SK-N-DZ (cell line): Measurements from ENCODE around the gene AP2A2.

Experiments
- DNase-seq: peaks from one replicate; pipeline ENCODE4 v3.0.0-alpha.2; 2015; ENCODE audit warnings: low spot score

The AP2A2 gene

DNA sequence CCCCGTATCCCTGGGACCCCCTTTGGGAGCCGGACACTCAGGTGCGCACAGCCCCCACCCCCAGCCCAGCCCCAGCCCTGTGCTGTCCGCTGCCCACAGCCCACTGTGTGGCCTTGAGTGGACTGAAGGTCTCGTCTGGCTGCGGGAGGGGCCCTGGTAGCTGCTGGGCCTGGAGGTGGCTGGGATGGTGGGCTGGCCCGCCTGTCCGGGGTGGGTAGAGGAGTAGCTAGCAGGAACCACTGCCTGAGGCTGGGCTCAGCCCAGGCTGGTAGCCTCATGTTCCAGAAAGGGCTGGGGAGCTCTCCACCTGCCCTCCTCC is 115.4 kb downstream of the AP2A2 start:
- no peak for DNase-seq

DNA sequence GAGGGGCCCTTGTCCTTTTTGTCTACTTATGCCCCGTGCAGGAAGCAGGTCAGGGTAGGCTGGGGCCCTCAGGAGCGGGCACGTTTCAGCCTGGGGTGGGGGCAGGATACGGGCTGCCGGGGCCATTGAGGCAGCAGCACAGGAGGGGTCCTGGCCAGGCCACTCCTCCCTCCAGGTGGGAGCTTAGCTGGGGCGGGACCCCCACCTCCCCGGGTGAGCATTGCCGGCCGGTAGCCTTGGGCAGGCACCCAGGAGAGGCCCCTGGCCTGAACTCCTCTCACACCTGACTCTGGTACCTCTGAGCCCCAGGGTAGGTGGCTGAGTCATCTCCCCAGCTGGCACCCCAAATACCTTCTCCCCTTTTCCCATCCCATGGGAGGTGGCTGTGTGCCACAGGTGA is 115.8 kb downstream of the AP2A2 start:
- DNase-seq: no peak

DNA sequence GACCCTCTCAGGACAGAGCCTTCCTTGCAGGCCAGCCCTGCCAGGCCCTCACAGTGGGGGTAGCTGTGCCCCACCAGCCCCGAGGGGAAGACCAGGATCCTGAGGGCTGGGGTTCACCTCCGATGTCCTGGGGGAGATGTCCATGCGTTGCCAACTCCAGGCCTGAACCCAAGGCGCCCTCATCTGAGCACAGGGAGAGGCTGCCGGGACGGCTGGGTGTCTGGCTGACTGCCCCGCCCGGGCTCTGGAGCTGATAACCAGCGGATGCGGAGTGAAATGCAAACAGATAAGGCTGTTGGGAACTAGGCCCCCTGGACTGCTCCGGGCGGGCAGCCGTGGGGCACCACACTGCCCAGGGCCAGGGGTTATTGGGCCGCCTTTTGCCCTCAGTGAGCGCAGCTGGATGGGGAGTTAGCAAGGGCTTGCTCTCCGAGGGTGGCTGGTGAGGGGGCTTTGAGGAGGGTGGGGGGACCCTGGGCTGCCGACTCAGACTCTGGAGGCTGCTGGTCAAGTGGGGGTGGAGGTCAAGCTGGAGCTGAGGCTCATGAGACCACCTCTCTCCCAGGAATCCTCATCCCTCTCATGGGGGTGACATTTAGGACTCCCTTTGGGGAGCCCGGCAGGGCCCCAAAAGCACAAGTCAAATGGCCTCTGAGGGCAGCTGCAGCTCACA is 116.4 kb downstream of the AP2A2 start:
- no peak for DNase-seq

DNA sequence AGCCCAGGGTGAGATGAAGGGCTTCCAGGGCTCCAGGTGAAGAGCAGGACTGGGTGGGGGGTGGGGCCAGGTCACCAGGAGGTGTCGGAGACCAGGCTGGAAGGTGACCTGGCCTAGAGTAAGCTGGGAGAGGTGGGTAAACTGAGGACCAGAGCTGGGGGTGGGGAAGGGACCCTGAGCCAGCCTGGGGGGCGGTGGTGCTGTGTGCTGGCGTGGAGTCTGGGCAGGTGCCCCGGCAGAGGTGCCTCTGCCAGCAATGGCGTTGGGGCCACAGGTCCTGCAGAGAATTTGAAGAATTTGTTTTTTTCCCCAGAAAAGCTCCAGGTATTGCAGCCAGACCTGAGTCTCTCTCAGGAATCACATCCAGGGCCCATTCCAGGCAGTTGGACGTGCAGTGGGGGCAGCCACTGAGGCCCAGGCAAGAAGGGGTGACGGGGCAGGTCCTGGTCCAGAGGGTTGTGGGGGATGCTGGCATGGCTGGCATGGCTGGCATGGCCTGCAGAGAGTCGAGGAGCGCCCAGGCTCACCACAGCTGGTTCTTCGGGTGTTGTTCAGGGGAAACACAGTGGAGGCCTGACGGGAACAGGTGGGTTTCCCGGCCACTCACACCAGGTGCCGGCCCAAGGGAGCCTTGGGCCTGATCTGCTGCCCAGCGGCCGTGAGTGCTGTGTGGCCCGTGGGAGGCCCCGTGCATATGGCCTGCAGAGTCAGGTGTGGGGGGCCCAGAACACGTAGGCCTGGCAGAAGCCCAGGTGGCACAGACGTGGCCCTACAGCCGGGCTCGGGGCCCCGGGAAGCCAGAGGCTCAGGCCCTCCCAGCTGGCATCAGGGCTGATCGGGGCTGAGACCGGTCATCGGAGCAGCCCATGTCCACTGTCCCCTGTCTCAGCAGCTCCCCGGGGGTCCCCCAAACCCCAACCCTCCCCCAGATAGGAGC is 117.2 kb downstream of the AP2A2 start:
- DNase-seq: no peak

DNA sequence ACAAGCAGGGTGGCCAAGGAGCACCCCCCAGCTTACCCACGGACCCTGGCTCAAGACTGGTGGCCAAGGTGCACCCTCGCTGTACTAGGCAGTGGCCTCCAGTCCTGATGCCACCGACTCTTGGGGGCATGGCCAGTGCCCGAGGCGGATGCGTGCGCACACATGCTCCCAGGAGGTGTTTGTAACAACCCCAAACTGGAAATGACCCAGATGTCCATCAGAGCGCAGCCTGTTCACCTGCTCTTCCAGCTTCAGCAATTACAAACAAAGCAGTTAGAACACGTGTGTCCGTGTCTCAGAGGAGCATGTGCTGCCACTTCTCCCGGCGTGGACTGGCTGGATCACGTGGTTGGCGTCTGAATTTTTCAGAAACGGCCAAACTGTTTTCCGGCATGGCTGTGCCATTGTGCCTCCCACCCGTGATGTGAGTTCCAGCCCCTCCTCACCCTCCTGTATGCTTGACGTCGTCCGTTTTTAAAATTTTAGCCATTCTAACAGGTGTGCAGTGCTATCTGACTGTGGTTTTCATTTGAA is 118.0 kb downstream of the AP2A2 start:
- no peak for DNase-seq

DNA sequence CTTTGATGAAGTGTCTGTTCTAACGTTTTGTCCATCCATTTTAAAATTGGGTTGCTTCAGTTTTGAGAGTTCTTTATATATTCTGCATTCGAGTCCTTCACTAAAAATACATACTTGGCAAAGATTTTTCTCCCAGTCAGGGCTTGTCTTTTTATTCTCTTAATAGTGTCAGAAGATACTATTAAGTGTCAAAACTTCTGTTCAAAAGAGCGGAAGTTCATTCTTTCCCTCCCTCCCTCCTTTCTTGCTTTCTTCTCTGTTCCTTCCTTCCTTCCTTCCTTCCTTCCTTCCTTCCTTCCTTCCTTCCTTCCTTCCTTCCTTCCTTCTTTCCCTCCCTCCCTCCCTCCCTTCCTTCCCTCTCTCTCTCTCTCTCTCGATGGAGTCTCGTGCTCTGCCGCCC is 118.5 kb downstream of the AP2A2 start:
- no peak for DNase-seq

DNA sequence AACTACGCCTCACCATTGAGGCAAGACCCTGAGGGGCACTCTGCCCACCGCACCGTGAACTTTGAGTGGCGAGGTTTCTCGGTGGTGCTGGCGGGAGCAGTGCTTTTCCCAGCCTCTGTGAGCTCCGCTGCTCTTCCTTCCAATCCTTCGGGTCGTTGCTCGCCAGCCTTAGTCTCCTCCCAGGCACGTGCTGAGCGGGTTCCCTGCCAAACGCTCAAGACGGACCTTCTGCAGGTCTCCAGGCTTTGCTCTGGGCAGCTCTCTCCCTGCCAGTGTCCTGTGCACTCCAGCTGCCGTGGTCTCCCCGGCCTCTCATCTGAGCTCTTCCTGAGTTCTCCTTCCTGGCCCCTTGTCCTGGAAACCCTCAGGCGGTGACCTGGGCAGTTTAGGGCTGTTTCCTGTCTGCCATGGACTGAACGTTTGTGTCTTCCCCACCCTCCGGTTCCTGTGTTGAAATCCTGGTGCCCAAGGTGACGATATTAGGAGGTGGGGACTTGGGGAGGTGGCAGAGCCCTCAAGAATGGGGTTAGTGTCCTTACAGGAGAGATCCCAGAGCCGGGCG is 122.0 kb downstream of the AP2A2 start:
- no peak for DNase-seq

DNA sequence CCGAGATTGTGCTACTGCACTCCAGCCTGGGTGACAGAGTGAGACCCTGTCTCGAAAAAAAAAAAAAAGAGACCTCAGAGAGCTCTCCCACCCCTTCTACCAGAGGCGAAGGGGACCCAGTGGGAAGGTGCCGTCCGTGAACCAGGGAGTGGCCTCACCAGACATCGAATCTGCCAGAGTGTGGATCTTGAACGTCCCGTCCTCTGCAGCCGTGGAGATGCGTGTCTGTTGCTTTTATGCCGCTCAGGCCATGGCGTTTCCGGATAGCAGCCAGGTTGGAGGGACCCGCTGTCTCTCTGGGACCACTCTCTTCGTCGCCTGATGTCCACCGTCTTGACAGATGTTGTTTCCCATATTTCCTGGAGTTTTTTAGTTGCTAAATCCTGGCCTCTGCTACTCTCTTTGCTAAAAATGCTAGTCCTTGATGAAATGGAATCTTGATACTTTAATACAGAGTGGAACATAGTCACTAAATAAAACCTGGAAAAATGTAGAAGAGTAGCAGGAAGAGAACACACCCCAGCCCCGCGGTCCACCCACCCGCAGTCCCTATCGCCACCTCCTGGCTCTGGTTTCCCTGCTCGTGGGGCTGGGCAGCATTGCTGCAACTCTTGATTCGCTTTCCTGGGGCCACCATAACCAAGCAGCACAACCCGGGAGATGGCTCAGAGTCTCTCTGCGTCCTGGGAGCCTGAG is 122.9 kb downstream of the AP2A2 start:
- DNase-seq: no peak

DNA sequence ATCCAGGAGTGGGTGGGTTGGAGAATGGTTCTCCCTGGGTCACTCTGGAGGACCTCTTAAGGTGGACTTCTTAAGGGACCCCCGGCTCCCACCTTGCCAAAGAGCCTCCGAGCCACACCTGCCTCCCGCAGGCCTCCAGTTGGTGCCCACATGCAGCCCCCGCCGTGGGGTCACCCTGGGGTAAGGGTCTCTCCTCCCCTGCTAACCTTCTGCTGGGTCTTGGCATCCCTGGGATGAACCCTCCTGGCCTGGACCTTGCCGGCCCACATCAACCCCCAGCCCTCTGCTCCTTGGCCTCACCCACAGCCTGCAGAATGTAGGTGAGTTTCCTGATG is 123.4 kb downstream of the AP2A2 start:
- DNase-seq: no peak

DNA sequence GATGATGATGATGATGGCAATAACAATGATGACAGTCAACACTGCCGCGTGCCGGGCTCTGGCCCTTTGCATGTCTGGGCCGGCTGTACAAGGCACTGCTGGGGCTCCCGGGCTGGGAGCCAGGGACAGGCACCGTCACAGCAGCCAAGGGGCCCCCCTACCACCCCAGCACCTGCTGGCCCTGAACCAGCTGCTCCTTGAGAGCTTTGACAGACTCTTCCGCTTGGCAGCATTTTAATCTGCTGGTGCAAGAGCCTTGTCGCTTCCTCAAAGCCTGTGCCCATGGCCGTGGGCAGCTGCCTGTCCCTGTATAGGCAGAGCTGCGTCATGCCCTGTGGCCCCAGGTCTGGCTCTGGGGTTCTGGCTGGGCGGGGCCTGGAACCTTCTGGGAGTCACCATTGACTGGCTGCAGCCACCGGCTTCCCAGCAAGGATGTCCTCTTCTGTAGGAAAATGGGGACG is 123.8 kb downstream of the AP2A2 start:
- DNase-seq: no peak

DNA sequence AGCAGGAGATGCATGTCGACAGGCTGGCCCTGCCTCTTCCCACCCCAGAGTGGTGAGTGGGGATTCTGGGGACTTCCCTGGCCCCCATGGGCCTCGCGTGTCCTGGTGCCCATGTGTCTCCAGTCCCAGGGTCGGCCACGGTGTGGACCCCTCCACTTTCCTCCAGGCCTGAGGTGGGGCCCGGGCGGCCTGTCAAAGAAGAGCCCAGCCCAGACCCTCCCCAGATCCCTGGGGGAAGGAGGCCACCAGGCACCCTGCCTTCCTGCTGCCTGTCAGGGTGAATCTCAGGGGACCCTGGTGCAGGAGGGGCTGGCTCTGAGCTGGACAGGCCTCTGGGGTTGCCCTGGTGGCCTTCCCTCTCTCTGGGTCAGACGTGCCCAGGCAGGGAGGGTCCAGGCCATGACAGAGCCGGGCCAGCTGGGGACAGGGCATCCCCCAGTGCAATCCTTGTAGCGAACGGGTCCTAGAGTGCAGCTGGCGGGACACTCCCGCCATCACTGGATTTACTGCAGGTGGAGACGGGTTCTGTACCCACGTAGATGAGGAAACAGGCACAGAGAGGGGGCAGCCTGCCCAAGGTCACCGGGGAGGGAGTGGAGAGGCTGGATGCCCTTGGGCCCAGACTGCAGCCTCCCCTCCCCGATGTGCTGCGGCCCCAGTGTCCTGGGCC is 124.4 kb downstream of the AP2A2 start:
- no peak for DNase-seq

DNA sequence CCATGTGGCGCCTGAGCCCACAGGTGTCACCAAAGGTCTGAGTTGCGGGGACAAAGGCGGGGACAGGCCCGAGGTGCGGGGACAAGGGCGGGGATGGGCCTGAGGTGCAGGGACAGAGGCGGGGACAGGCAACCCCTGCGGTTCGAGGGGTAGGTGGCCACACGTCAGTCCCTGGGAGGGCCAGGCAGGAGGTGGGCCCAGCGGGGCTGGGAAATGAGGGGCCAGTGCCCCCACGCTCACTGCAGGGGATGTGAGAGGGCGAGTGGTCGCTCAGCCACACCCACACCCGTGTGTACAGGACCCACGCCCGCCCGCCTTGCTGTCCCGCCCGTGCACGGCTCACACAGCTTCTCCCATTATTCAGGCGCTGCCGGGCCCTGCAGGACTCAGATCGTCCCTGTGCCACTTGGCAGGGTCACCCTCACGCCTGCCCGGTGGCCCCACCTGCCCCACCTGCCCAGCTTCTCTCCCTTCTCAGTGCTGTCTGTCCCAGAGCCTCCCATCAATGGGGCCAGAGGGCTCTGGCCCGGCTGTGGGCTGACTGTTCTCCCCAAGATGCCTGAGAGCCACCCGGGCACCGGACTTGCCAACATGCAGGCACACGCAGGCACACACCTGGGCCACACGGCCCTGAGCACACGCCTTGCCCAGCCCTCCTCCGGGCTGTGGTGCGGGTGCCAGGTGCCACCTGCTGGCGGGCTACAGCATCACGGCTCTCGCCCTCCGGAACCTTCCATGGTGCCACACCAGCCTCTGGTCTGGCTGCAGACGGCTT is 125.1 kb downstream of the AP2A2 start:
- DNase-seq: peak; percentile 61

DNA sequence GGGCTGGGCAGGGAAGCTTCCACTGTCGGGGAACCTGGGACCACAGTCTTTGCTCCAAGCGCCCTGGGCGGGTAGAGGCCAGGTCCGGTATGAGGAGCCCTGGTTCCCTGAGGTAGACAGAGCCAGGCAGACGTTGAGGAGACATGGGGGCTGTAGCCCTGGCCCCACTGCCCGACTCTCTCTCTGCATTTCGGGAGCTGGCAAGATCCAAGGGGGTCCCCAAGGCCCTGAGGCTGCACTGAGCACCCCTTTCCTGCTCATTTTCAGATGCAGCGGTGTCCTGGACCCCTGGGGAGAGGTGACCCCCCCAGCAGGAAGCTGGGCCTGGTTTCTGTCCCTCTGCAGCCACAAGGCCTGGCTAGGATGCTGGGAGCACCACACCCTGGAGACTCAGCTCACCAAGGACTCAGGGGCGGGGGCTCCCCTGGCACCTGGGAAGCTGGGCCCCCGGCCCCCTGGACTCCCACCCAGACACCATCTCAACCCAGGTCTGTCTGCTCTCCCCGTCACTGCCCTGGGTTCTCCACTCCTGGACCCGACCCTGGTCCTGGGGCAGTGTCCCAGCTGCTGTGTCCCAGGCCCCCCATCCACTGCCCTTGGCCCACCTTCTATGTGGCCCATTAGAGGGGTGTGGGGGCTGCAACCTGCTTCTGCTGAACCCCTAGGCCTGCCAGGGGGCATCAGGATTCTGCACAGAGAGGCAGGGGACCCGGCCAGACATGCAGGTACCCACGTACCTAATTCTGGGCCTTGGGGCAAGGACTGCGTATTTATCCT is 125.9 kb downstream of the AP2A2 start:
- no peak for DNase-seq

DNA sequence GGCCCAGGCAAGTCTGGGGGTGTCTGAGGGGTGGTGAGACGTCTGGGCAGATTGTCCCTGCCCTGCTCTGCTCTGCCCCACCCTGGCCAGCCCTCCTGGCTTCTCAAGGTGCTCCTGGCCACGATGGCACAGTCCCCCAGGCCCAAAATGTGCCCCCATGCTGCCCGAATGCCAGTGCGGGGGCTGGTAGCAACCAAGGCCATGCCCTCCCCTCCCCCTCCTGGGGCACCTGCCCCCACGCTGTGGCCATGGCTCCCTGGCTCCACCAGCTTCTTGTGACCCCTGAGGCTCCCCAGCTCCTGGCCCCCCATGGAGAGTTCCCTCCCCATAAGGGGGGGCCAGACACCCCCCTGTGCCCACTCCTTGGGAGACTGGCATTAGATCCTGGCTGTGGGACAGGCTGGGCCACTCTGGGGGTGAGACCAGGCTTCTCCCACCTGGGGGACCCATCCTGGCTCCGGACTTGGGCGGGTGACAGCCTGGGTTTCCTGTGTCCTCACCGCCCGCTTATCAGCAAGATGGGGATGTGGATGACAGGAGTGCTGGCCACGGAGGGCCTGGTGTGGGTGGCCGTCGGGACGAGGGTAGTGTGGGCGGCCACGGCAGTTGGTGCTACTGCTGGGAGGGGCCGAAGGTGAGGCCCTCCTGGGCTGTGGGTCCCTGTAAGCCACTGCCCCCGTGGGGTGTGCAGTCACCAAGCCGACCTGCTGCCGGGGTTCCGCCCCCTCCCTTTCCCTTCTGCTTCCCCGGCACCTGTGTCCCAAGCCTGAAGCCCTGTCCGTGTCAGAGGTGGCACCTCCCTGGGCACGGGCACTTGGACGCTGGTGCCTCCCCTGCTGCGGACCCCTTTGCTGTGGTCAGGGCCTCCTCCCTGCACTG is 126.7 kb downstream of the AP2A2 start:
- no peak for DNase-seq

DNA sequence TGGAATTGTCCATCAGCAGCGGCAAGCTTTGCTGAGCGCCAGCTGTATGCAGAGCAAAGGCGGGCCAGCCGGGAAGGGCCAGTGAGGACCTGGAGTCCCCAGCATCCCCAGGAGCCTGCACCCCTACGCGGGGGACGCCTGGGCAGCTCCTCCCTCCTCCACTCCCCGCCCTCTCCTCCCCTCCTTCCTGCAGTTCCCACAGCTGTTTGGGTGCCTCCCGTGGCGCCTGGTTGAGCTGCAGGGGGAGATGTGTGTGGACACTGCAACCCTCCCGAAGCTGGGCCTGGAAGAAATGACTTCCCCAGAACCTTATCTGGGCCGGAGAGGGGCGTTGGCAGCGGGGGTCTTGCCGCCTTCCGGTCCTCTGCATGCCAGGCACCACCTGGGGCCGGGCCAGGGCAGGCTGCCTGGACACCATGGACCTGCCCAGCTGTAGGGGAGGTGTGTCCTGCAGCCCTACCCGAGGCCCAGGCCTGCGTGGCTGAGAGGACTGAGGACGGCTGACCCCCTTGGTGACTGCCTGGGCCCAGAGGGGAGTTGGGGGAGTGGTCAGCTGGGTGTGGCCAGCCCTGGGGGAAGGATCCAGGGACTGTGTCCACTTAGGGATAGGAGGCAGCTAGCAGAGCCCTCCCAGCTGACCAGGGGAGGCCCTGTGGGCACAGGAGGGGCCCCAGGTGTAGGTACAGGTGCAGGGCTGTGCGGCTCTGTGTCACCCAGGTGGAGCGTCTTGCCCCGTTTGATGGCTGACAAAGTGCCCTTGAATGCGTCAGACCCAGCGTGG is 127.6 kb downstream of the AP2A2 start:
- DNase-seq: no peak

DNA sequence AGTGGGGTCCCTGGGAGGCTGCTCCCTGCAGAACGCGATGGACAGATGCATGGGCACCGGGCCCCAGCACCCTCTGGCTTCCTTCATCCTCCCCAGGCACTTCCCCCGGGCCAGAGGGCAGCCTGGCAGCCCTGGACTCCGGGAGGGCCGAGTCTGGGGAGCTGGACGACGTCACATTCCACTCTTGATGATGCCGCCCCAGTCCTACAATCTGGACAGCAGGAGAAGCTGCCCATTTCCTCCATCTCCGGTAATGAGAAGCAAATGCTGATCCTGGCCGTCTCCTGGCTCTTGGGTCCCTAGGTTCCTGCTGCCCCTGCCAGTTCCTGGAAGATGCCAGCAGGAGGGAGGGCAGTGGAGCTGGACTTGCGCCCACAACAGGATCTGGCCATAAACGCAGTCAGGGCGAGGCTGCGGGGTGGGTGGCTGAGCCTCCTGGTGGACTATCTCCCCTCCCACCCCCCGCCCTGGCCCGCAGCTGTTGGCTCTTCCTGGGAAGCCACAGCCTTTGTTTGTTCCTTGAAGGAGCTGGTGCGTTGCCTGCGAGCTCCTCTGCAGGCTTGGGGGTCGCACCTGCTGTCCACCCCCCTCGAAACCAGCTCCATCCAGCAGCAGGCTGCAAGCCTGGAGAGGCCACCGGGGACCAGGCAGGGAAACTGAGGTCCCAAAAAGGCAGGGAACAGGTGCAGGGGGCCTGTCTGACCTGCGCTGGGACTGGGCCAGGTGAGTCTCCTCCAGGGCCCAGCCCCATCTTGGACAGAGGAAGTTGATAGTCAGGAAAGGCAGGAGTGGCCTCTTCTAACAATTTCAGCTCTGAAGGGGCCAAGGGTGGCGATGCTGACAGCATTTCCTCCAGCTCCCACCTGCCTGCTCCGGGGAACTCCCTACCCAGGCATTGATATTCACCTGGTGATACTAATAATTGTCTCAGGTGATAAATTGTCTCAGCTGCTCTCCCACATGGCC is 128.8 kb downstream of the AP2A2 start:
- DNase-seq: no peak
